Measurements from ENCODE around the gene RNFT2. TPM values are rescaled to one million over a fixed set of nuclear protein-coding genes. Genes with fewer than 3 reads are reported as not detected.

RNFT2 gene
- total RNA-seq, 1 donor from 2014 or later = 0.21 TPM

DNA sequence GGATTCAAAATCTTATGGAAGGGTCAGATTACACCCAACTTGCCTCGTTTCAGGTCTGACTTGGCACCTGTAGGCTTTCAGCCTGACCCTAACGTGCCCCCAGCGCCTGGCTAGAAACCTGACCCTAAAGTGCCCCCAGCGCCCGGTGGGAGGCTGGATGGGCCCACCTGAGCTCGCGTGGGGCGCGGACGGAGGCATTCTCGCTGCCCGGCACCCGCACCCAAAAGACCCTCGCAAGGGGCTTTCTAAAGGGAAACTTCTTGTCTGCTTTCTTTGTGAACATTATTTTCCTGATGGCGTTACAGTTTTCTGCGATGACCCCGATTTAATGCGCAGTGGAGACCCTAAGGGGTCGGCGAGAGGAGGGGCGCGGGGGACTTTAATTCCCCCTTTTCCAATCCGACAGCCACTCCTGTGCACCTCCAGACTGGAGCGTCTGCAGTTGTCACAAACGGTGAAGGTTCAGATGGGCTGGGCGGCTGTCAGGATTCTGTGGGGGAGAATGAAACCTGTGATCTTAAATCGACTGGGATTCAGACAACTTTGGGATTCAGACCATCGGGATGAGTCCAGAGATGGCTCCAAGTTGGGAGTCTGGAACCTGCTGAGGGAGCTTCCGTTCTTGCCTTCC lies 143.9 kb downstream of the RNFT2 start:
- intact Hi-C loops (cut with DNase I) = loop anchor here (1.0 to 10.0 kb wide), 2 partner anchors 147 to 179 kb away; partner anchors contain the start of genes RNFT2 and SPRING1

DNA sequence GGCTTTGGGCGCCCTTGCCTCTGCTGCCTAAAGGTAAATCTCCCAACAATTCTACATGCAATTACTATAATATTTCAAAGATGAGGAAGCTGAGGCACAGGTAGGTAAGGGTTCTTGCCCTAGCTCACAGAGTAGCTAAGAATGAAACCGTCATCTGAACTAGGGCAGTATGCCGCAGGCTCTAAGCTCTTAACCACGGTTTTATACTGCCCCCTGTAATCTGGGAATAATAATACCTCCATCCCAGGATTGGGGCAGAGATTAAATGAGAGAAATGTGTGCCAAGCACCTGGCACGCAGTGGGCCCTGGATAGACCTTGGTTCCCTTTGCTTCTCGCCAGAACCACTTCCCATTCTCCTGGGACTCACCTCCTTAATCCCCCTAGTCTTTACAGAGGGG lies 144.6 kb downstream of the RNFT2 start:
- TF ChIP-seq, protein P1, sequence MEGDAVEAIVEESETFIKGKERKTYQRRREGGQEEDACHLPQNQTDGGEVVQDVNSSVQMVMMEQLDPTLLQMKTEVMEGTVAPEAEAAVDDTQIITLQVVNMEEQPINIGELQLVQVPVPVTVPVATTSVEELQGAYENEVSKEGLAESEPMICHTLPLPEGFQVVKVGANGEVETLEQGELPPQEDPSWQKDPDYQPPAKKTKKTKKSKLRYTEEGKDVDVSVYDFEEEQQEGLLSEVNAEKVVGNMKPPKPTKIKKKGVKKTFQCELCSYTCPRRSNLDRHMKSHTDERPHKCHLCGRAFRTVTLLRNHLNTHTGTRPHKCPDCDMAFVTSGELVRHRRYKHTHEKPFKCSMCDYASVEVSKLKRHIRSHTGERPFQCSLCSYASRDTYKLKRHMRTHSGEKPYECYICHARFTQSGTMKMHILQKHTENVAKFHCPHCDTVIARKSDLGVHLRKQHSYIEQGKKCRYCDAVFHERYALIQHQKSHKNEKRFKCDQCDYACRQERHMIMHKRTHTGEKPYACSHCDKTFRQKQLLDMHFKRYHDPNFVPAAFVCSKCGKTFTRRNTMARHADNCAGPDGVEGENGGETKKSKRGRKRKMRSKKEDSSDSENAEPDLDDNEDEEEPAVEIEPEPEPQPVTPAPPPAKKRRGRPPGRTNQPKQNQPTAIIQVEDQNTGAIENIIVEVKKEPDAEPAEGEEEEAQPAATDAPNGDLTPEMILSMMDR (IDR thresholded peaks at IDR 0.05) = peak in 1 of 3 experiments; percentile 41
- no peak overlapping the region for H3K4me3 ChIP-seq
- H3K36me3 ChIP-seq = no peaks in the 10 kb centered on the region
- H3K27ac ChIP-seq = no peak overlapping the region
- no peaks in the 10 kb centered on the region for H3K9me3 ChIP-seq
- DNase-seq (ENCODE audit: low spot score in 2 of 2) = no peak
- H3K27me3 ChIP-seq = peaks cover 12% of the 10 kb centered on the region
- intact Hi-C loops (cut with DNase I) = loop anchor here (1.0 to 10.0 kb wide), 2 partner anchors 148 to 179 kb away; partner anchors contain the start of genes RNFT2 and SPRING1
- H3K4me1 ChIP-seq = peaks cover 10 to 24% of the 10 kb centered on the region in 2 donors

More for the DNA sequence above, 143.9 kb downstream of the RNFT2 start:
- H3K27me3 ChIP-seq = peaks cover 12% of the 10 kb centered on the region
- H3K4me1 ChIP-seq = peaks cover 10 to 24% of the 10 kb centered on the region in 2 donors
- H3K36me3 ChIP-seq = no peaks in the 10 kb centered on the region
- H3K4me3 ChIP-seq = peak overlapping the region; percentile 55 to 58
- no peak overlapping the region for H3K27ac ChIP-seq
- H3K9me3 ChIP-seq = no peaks in the 10 kb centered on the region
- TF ChIP-seq, protein P1 (IDR thresholded peaks at IDR 0.05) = no peak
- no peak for DNase-seq (ENCODE audit: low spot score in 2 of 2)

DNA sequence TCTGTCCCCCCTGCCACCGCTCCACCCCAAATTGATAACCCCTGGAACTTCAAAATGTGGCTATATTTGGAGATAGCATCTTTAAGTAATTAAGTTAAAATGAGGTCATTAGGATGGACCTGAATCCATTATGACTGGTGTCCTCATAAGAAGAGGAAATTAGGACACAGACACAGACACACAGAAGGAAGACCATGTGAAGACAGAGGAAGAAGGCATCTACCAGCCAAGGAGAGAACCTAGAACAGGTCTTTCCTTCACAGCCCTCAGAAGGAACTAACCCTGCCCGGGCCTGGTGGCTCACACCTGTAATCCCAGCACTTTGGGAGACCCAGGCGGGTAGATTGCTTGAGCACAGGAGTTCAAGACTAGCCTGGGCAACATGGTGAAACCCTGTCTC lies 146.8 kb downstream of the RNFT2 start:
- TF ChIP-seq, protein P1 (IDR thresholded peaks at IDR 0.05) = no peak
- intact Hi-C loops (cut with DNase I) = loop anchor here (10.0 kb wide), 1 partner anchor 150 kb away; the partner anchor contains the start of genes RNFT2 and SPRING1
- Histone ChIP-seq H3K36me3 (no peaks in the 10 kb centered on the region), H3K27me3 (peaks cover 4% of the 10 kb centered on the region), H3K4me3 (no peak overlapping the region), H3K4me1 (peaks cover 0 to 9% of the 10 kb centered on the region in 2 donors), H3K27ac (no peak overlapping the region), H3K9me3 (no peaks in the 10 kb centered on the region)
- no peak for DNase-seq (ENCODE audit: low spot score in 2 of 2)

DNA sequence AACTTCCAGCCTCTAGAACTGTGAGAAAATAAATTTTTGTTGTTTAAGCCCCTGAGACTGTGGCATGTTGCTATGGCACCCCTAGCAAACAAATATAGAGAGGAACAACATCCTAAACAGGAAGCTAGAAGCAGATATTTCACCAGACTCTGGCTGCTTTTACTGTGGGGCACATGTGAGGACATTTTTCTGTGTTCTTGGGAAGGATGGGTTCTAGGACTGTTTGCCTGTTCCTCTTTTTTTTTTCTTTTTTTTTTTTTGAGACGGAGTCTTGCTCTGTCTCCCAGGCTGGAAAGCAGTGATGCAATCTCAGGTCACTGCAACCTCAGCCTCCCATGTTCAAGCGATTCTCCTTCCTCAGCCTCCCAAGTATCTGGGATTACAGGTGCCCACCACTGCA lies 147.4 kb downstream of the RNFT2 start:
- intact Hi-C loops (cut with DNase I) = loop anchor here (10.0 kb wide), 1 partner anchor 151 kb away; the partner anchor contains the start of genes RNFT2 and SPRING1
- no peaks in the 10 kb centered on the region for H3K36me3 ChIP-seq
- H3K27ac ChIP-seq = no peak overlapping the region
- peaks cover 0 to 7% of the 10 kb centered on the region in 2 donors for H3K4me1 ChIP-seq
- peaks cover 4% of the 10 kb centered on the region for H3K27me3 ChIP-seq
- H3K4me3 ChIP-seq = no peak overlapping the region
- DNase-seq (ENCODE audit: low spot score in 2 of 2) = no peak
- TF ChIP-seq, protein P1 (IDR thresholded peaks at IDR 0.05) = no peak
- H3K9me3 ChIP-seq = no peaks in the 10 kb centered on the region

DNA sequence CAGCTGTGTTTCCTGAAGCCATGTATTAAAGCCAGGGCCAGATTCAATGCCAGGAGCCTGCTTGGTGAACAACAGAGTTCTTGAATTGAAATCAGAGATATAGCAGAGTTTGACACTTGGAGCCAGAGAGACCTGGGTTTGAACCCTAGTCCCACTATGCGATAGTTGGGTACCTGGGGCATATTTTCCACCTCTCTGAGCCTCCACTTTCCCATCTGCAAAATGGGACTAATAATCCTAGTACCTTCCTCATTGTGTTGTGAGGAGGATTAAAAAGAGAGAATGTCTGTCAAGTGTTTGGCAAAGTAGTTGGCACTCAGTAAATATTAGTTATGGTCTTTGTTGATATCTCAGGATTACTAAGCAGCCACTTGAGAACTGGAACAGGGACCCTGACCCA lies 149.1 kb downstream of the RNFT2 start:
- TF ChIP-seq, protein P1 (IDR thresholded peaks at IDR 0.05) = no peak
- H3K36me3 ChIP-seq = no peaks in the 10 kb centered on the region
- no peaks in the 10 kb centered on the region for H3K4me1 ChIP-seq
- intact Hi-C loops (cut with DNase I) = loop anchor here (10.0 kb wide), 1 partner anchor 152 kb away; the partner anchor contains the start of genes RNFT2 and SPRING1
- no peak for DNase-seq (ENCODE audit: low spot score in 2 of 2)
- no peak overlapping the region for H3K27ac ChIP-seq
- no peaks in the 10 kb centered on the region for H3K9me3 ChIP-seq
- peaks cover 3% of the 10 kb centered on the region for H3K27me3 ChIP-seq
- H3K4me3 ChIP-seq = no peak overlapping the region

Data from ascending aorta (tissue), 2 donors.